Measurements from ENCODE around the gene C16orf54.
A peak's percentile ranks its signal among the peaks of the same experiment; 100 is the strongest.
"Not testable (repeated sequence)": the region's sequence is repeated elsewhere in the genome, so short reads cannot be mapped to it uniquely, and the experiment has no call there.

The C16orf54 gene

DNA sequence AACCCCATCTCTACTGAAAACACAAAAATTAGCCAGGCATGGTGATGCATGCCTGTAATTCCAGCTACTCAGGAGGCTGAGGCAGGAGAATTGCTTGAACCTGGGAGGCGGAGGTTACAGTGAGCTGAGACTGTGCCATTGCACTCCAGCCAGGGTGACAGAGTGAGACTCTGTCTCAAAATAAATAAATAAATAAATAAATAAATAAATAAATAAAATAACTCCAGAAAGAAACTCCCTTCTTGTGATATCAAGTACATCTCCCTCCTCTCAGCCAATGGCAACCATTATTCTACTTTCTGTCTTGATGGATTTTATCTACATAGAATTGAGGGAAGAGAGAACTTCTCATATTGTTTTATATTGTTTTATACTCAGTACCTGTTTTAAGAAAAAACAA, 38.6 kb downstream of the C16orf54 start:
- DNase-seq (ENCODE audit: low spot score): not testable (repeated sequence)

GRCh38 chr16:29705030-29705429, 40.8 kb downstream of the C16orf54 start:
- DNase-seq (ENCODE audit: low spot score): no peak

DNA sequence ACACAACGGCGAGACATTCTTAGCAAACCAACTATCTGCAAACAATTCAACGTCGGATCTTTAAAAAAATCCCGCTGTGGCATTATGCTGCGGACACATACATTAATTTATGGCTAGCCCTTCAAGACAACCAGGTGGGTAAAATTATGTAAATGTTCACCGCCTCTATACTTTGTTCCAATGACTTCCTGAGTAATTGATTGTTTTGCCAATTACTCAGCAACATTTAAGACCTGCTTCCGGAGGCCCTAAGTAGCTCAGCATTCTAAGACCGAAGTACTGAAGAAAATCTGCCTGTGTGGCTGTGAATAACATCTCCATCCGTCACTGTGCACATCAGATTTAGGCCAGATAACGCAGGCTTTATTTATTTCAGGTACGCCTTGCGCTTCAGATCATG, 43.5 kb downstream of the C16orf54 start:
- DNase-seq (ENCODE audit: low spot score): no peak

- no peak for DNase-seq (ENCODE audit: low spot score)
These were observed 44.6 kb downstream of the C16orf54 start for GRCh38 chr16:29701214-29701555.

- DNase-seq (ENCODE audit: low spot score): peak; percentile 95
These were observed 45.4 kb downstream of the C16orf54 start for GRCh38 chr16:29700253-29700987.

- DNase-seq (ENCODE audit: low spot score): no peak
These were observed 46.2 kb downstream of the C16orf54 start for GRCh38 chr16:29699324-29700219.

- DNase-seq (ENCODE audit: low spot score): no peak
These were observed 47.1 kb downstream of the C16orf54 start for GRCh38 chr16:29698484-29699323.

DNA sequence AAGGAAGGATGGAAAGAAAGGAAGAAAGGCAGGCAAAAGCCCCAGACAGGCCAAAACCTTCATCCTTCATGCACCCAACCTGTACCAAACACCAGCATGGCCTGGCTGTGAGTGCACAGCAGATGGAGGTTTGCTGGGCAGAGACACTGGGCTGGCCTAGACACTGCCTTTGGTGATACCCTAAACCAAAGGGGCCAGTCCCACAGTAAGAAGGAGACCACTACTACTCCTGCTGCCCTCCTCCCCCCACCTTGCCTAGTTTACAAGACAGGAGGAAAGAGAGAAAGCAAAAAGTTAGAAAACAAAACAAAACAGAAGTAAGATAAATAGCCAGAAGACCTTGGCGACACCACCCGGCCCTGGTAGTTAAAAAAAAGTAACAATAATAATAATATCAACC, 47.7 kb downstream of the C16orf54 start:
- no peak for DNase-seq (ENCODE audit: low spot score)

DNA sequence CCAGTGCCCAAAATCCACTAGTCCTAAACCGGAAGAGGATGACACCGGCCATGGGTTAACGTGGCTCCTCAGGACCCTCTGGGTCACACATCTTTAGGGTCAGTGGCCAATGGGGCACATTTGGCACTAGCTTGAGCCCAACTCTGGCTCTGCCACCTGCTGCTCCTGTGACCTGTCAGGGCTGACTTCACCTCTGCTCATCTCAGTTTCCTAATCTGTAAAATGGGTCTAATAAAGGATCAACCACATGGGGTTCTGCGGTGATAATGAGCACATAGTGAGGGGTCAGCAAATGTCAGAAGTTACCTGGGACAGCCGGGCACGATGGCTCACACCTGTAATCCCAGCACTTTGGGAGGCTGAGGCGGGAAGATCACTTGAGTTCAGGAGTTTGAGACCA, 48.4 kb downstream of the C16orf54 start:
- DNase-seq (ENCODE audit: low spot score): no peak

DNA sequence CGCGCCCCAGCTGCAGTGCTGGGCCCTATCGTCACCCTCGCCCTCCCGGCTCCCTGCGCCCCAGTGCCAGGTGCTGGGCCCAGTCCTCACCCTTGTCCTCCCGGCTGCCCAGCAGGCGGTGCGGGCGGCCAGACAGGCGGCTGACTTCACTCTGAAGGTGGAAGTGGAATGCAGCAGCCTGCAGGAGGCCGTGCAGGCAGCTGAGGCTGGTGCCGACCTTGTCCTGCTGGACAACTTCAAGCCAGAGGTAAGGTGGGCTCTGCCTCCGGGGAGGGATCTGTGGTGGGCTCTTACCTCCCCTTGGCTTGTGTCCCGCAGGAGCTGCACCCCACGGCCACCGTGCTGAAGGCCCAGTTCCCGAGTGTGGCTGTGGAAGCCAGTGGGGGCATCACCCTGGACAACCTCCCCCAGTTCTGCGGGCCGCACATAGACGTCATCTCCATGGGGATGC, 48.9 kb downstream of the C16orf54 start:
- no peak for DNase-seq (ENCODE audit: low spot score)

DNA sequence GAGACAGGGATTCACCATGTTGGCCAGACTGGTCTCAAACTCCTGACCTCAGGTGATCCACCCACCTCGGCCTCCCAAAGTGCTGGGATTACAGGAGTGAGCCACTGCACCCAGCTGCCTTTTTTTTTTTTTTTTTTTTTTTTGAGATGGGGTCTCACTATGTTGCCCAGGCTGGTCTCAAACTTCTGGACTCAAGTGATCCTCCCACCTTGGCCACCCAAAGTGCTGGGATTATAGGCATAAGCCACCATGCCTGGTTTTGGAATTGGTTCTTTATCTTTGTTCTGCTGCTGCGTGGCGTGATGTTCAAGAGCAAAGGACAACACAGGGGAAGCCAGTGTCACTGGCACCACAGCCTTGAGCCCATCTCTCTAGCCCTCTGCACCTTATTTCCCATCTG, 50.1 kb downstream of the C16orf54 start:
- not testable (repeated sequence) for DNase-seq (ENCODE audit: low spot score)

DNA sequence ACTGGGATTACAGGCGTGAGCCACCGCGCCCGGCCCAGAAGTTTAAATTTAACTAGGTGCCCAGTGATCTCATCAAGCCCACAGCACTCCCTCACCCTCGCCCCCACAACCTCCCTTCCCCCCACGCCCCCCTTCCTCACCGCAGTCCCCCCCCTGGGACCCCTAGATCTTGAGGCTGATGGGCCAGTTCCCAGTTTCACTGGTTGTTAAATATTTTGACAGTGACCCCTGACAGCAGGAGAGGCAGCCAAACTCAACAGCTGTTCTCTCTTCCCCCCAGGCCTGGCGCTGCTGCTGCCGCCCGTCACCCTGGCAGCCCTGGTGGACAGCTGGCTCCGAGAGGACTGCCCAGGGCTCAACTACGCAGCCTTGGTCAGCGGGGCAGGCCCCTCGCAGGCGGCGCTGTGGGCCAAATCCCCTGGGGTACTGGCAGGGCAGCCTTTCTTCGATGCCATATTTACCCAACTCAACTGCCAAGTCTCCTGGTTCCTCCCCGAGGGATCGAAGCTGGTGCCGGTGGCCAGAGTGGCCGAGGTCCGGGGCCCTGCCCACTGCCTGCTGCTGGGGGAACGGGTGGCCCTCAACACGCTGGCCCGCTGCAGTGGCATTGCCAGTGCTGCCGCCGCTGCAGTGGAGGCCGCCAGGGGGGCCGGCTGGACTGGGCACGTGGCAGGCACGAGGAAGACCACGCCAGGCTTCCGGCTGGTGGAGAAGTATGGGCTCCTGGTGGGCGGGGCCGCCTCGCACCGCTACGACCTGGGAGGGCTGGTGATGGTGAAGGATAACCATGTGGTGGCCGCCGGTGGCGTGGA, 51.2 kb downstream of the C16orf54 start:
- no peak for DNase-seq (ENCODE audit: low spot score)

DNA sequence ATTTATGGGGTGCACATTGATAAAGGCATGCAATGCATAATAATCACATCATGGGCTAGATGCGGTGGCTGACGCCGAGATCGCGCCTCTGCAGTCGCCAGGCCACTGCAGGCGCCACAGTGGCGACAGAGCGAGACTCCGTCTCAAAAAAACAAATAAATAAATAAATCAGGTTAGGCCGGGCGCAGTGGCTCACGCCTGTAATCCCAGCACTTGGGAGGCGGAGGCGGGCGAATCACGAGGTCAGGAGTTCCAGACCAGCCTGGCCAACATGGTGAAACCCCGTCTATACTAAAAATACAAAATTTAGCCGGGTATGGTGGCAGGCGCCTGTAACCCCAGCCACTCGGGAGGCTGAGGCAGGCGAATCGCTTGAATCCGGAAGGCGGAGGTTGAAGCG, 53.2 kb downstream of the C16orf54 start:
- DNase-seq (ENCODE audit: low spot score): not testable (repeated sequence)
